ENCODE measurements around the gene KRT5. TPM values are rescaled to one million over a fixed set of nuclear protein-coding genes. Genes with fewer than 3 reads are reported as not detected.
A peak's percentile ranks its signal among the peaks of the same experiment; 100 is the strongest.

Gene KRT5
- total RNA-seq, 1 experiment from 2014 or later: not detected

DNA sequence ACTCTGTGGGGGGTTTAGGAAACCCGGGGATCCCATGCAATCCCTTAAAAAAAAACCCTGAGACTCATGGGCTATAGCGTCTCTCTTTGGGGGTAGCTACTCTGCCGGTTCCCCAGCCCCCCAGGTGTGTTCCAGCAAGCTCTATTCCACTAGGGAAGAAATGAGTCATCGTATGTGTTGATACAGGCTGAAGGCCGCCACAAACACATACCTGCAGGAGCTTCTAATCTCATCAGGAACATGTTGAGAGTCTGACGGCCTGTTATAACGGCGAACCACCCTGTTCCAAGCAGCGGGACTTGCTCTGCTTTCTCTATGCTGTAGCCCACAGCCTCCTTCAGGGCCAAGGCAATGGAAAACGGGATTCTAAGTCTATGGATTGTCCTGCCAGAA, 977 bp upstream of the KRT5 start:
- H3K27ac ChIP-seq: no peak overlapping the region
- H3K9me3 ChIP-seq (replicated peaks): no peaks in the 10 kb centered on the region
- no peak for DNase-seq
- H3K36me3 ChIP-seq: no peaks in the 10 kb centered on the region
- H3K4me1 ChIP-seq: no peaks in the 10 kb centered on the region
- no peak overlapping the region for H3K4me3 ChIP-seq
- H3K27me3 ChIP-seq: no peaks in the 10 kb centered on the region

DNA sequence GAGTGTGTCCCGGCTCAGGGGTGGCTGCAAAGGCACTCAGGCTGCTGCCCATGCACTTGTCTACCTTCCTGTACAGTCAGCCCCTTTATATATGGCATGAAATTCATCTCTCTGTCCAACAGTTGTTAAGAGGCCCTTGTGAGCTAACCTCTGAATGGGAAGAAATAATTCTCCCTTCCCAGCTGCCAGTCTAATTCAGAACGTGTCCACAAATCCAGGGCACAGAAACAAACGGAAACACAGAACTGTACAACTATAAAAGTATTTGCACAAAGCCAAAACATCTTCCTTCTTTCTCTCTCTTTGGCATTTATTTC, 849 bp downstream of the KRT5 start:
- Histone ChIP-seq H3K27ac (no peak overlapping the region), H3K9me3 (replicated peaks) (no peaks in the 10 kb centered on the region), H3K4me1 (no peaks in the 10 kb centered on the region), H3K4me3 (no peak overlapping the region), H3K27me3 (no peaks in the 10 kb centered on the region), H3K36me3 (no peaks in the 10 kb centered on the region)
- DNase-seq: no peak

DNA sequence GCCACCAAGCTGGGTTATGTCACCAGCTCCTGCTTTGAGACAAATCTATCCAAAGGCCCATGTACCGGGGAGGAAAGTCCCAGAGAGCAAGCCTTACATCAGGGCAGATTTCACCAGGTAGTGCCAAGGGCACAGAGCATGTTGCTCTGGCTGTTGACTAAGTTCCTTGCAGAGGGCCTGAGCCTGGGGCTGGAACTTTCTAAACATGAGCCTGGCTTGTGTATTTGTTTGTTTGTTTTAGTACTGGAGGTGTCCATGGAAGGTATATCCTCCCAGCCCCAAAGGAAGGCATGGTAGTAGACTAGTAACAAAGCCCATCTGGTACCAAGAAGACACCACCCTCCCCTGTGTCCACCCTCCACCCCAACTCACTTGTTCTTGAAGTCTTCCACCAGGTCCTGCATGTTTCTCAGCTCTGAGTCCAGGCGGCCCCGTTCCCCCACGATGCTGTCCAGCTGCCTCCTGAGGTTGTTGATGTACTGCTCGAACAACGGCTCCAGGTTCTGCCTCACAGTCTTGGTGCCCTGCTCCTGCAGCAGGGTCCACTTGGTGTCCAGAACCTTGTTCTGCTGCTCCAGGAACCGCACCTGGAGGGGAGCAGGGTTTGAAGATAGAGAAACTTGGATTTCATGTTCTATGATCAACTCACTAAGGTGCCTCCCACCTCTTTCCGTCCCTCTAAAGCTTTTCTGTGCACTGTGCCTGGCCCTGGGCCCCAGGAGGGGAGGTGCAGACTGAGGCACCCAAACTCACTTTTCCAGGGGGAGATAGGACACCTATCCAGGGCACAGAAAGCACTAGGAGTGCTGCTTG, 1.4 kb downstream of the KRT5 start:
- no peak for DNase-seq
- H3K36me3 ChIP-seq: no peaks in the 10 kb centered on the region
- H3K4me1 ChIP-seq: no peaks in the 10 kb centered on the region
- H3K4me3 ChIP-seq: no peak overlapping the region
- no peaks in the 10 kb centered on the region for H3K27me3 ChIP-seq
- H3K9me3 ChIP-seq (replicated peaks): no peaks in the 10 kb centered on the region
- H3K27ac ChIP-seq: no peak overlapping the region

DNA sequence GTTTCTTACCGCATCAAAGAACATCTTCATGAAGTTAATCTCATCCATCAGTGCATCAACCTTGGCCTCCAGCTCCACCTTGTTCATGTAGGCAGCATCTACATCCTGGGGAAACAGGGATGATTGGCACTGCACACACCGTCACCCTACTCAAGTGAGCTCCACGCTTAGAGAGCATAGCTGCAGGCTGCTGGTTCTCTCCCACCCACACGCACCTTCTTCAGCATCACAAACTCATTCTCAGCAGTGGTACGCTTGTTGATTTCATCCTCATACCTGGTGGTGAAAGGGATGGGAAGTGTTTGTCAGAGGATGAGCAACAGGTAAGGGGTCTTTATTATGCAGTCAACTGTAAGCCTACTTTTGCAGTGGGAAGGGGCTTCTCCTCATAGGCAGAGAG, 2.3 kb downstream of the KRT5 start:
- DNase-seq: no peak

DNA sequence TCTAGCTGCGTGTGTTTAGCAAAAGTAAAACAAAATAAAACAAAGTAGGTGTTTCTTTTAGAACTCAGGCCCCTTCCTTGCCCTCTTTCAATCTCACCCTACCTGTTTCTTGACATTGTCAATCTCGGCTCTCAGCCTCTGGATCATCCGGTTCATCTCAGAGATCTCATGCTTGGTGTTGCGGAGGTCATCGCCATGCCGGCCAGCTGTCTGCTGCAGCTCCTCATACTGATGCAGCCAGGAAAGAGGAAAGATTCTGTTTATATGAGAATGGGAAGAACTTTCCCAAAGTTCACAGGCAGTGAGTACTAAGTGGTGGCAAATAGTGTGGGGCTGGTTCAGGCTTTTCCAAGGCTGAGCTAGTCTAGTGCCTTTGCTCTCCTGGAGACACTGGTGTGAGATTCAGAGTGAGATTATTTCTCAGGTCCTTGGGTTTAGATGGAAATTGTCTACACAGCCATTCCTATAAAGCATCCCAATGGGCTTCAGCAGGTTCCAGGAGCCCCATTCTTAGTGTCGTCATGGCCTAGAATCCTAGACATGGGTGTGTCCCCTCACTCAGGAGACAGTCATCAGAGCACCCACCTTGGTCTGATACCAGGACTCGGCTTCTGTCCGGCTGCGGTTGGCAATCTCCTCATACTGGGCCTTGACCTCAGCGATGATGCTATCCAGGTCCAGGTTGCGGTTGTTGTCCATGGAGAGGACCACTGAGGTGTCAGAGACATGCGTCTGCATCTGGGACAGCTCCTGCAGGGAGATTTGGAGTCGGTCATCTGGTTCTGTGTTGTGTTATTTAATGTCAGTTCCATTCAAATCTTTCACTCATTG, 3.0 kb downstream of the KRT5 start:
- H3K4me1 ChIP-seq: no peaks in the 10 kb centered on the region
- H3K4me3 ChIP-seq: no peak overlapping the region
- no peak for DNase-seq
- no peaks in the 10 kb centered on the region for H3K36me3 ChIP-seq
- H3K27me3 ChIP-seq: no peaks in the 10 kb centered on the region
- H3K9me3 ChIP-seq (replicated peaks): no peaks in the 10 kb centered on the region
- no peak overlapping the region for H3K27ac ChIP-seq

More for the DNA sequence above, 2.3 kb downstream of the KRT5 start:
- Histone ChIP-seq H3K9me3 (replicated peaks) (no peaks in the 10 kb centered on the region), H3K27me3 (no peaks in the 10 kb centered on the region), H3K27ac (no peak overlapping the region), H3K4me3 (no peak overlapping the region), H3K36me3 (no peaks in the 10 kb centered on the region), H3K4me1 (no peaks in the 10 kb centered on the region)

DNA sequence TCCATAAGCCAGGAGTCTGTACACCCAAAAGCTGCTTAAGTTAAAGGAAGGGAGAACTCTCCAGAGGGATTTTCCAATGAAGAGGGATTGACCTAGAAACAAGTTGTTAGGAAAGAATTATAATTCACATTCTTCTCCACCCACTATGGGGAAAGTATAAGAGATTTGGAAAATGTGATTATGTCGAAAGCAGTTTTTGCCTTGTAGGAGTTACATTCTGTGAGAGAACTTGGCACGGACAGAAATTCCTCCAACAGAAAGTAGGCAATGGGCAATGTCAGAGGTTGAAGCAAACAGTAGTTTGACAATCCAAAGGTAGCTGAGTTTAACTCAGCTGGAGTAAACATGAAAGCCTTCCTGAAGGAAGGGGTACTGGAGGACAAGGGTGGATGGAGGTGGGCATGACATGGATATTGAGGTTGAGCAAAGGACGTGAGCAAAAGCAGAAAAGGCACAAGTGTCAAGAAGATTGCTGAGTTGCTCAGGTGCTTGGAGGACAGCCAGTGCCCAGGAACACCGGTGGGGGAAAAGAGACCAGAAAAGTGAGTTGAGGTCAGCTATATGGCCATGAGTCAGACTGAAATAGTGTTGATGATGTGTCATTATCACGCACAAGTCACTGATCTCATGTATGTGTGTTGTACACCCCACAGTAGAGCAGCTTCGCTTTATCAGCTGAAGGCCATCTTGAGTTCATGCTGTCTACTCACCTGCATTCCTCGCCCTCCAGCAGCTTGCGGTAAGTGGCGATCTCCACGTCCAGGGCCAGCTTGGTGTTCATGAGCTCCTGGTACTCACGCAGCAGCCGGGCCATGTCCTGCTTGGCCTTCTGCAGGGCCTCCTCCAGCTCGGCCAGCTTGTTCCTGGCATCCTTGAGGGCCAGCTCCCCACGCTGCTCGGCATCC, 4.0 kb downstream of the KRT5 start:
- Histone ChIP-seq H3K9me3 (replicated peaks) (no peaks in the 10 kb centered on the region; the same call in 1 of the 2 replicates), H3K4me1 (no peaks in the 10 kb centered on the region), H3K4me3 (no peak overlapping the region), H3K27me3 (no peaks in the 10 kb centered on the region), H3K27ac (no peak overlapping the region), H3K36me3 (no peaks in the 10 kb centered on the region)
- DNase-seq: no peak

DNA sequence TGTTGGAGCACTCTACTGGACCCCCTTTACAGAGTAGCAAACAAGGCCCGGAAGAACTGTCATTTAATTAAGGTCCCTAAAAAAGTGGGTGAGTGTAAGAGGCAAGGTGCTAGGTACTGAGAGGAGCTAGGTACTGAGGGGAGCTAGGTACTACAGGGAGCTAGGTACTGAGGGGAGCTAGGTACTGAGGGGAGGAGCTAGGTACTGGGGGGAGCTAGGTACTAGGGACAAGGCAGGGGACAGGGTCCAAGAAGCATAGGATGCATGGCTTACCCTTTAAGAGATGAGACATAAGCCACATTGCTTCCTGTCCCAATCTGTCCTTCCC, 4.9 kb downstream of the KRT5 start:
- DNase-seq: no peak
- H3K9me3 ChIP-seq (replicated peaks): no peaks in the 10 kb centered on the region; the same call in 1 of the 2 replicates
- no peaks in the 10 kb centered on the region for H3K4me1 ChIP-seq
- no peaks in the 10 kb centered on the region for H3K36me3 ChIP-seq
- H3K4me3 ChIP-seq: no peak overlapping the region
- H3K27me3 ChIP-seq: no peaks in the 10 kb centered on the region
- no peak overlapping the region for H3K27ac ChIP-seq

DNA sequence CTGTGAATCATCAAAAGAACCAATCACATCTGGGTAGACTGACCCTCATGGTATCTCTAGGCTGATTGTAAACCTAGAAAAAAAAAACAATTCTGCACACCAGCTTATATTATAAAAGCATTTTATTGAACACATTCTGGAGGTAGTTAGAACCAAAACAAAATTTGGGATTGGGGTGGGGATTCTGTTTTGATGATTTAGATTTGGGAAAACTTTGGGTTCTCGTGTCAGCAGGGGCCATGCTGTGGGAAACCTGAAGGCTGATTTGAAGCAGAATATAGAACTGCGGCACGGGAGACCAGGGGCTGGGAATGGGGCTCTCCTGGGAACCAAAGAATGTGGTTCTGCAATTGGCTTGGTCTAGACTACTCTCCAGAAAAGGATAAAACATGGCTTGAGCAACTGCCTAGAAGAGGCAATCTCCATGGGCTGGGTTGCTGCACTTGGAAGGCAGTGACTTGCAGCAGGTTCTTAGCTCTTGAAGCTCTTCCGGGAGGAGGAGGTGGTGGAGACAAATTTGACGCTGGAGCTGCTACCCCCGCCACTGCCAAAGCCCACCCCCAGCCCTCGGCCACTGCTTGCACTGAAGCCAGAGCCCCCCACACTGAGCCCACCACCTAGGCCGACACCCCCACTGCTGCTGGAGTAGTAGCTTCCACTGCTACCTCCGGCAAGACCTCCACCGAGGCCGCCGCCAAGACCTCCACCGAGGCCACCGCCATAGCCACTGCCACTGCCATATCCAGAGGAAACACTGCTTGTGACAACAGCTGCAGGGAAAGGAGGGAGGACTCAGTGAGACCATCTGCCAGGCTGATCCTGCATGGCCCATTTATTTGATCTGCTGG, 5.5 kb downstream of the KRT5 start:
- no peak overlapping the region for H3K4me3 ChIP-seq
- no peaks in the 10 kb centered on the region; the same call in 1 of the 2 replicates for H3K9me3 ChIP-seq (replicated peaks)
- H3K27ac ChIP-seq: no peak overlapping the region
- no peaks in the 10 kb centered on the region for H3K4me1 ChIP-seq
- no peaks in the 10 kb centered on the region for H3K36me3 ChIP-seq
- no peak for DNase-seq
- H3K27me3 ChIP-seq: no peaks in the 10 kb centered on the region

DNA sequence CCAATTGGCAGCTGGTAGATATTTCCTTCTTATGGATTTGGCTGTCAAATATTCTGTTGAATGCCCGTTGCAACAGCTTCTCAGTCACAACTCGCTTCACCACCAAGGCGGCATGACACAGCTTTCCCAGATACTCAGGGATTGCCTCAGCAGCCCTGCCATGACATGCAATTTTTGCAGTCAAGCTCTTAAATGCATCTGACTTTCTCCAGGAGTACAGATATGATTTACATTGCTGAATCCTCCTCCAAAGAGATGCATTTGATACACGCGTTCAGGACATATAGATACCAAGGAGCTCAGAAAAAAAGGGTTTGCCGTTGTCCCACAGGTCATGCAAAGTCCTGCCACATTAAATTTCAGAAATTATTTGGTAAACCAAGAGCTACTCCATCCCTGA, 6.5 kb downstream of the KRT5 start:
- H3K27me3 ChIP-seq: no peaks in the 10 kb centered on the region
- no peak overlapping the region for H3K27ac ChIP-seq
- H3K4me3 ChIP-seq: no peak overlapping the region
- H3K4me1 ChIP-seq: no peaks in the 10 kb centered on the region
- DNase-seq: no peak
- H3K36me3 ChIP-seq: no peaks in the 10 kb centered on the region
- no peaks in the 10 kb centered on the region; the same call in 1 of the 2 replicates for H3K9me3 ChIP-seq (replicated peaks)

DNA sequence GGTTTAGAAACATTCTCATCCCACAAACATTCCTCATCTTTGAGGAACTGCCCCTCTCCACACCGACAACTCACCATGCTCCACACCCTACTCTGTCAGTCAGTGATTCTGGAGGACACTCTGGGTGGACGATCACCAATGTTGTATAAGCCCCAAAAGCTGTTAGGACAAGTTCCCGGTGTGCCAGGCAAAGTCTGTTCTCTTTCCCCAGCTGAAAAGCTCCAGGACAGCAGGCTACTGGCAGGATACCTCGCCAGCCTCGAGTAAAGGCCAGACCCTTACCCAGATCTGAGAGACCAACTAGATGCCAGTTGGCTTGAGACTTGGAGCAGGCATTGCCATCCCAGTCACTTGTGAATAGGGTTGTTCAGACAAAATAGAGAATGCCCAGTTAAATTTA, 12.0 kb downstream of the KRT5 start:
- Histone ChIP-seq H3K36me3 (no peaks in the 10 kb centered on the region), H3K9me3 (replicated peaks) (no peaks in the 10 kb centered on the region; the same call in 1 of the 2 replicates), H3K27me3 (no peaks in the 10 kb centered on the region; the same call in 1 of the 2 replicates), H3K4me3 (no peak overlapping the region), H3K4me1 (no peaks in the 10 kb centered on the region), H3K27ac (no peak overlapping the region)
- no peak for DNase-seq

DNA sequence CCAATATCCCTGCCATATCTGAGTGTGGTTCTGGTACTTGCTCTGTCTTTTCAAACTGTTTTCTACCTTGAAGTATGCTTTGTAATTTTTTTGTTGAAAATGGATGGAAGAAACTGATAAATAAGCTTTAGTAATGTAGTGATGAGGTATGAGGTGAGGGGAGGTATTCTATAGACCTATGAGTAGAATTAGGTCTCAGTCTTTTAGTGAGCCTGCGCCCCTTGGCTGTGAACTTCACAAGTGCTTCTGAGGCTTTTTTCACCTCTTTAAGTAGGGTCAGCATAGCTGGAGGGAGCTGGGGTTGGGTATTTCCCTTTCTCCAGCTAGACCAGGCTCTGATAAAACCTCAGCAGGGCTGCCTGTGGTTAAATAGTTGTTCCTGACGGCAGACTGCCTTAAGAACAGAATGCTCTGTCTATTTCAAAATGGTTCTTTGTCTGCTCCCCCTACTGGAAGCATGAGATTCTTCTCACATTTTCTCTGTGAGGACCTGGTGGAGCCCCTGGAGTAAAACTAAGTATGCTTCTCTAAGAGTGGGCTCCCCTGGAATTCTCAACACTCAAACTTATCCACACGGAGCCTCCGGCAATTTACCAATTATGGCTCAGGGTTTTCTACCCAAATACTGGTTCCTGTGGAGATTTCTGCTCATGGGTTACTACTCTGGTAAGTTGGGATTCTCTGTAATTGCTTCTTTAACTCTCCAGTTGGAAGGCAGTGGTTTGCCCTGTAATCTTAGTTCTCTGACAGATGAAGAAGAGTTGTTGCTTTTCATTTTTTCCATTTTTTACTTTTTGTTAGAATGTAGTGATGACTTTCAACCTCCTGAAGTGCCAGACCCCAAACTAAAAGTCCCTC, 13.1 kb downstream of the KRT5 start:
- H3K4me3 ChIP-seq: no peak overlapping the region
- H3K9me3 ChIP-seq (replicated peaks): no peaks in the 10 kb centered on the region; the same call in 1 of the 2 replicates
- no peaks in the 10 kb centered on the region for H3K4me1 ChIP-seq
- no peaks in the 10 kb centered on the region for H3K36me3 ChIP-seq
- no peaks in the 10 kb centered on the region; the same call in 1 of the 2 replicates for H3K27me3 ChIP-seq
- peak in 1 of 2 experiments; percentile 39 for DNase-seq
- H3K27ac ChIP-seq: no peak overlapping the region

DNA sequence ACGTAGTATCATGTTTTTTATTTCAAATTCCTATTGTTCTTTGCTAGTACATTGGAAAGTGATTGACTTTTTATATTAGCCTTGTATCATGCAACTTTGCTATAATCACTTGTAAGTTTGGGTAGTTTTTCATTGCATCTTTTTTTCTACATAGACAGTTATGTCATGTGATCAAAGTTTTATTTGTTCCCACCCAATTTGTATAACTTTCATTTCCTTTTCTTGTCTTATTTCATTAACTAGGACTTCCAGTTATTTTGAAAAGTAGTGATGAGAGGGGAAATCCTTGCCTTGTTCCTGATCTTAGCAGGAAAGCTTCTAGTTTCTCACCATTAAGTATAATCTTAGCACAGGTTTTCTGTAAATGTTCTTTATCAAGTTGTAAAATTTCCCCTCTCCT, 17.3 kb downstream of the KRT5 start:
- Histone ChIP-seq H3K9me3 (replicated peaks) (no peaks in the 10 kb centered on the region), H3K27ac (no peak overlapping the region), H3K4me1 (no peaks in the 10 kb centered on the region), H3K36me3 (no peaks in the 10 kb centered on the region), H3K27me3 (no peaks in the 10 kb centered on the region; the same call in 1 of the 2 replicates), H3K4me3 (no peak overlapping the region)
- no peak for DNase-seq

DNA sequence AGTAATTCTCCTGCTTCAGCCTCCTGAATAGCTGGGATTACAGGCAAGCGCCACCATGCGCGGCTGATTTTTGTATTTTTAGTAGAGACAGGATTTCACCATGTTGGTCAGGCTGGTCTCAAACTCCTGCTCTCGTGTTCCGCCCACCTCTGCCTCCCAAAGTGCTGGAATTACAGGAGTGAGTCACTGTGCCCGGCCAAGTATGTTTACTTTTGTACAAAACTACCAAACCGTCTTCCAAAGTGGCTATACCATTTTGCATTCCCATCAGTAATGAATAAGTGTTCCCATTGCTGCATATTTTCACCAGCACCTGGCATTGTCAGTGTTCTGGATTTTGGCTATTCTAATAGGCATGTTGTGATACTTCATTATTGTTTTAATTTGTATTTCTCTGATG, 18.7 kb downstream of the KRT5 start:
- DNase-seq: no peak
- H3K36me3 ChIP-seq: no peaks in the 10 kb centered on the region
- H3K27me3 ChIP-seq: no peaks in the 10 kb centered on the region
- no peaks in the 10 kb centered on the region for H3K4me1 ChIP-seq
- H3K9me3 ChIP-seq (replicated peaks): no peaks in the 10 kb centered on the region
- no peak overlapping the region for H3K27ac ChIP-seq
- H3K4me3 ChIP-seq: no peak overlapping the region
